ENCODE measurements around the gene CERKL. TPM values are rescaled to one million over a fixed set of nuclear protein-coding genes. Genes with fewer than 3 reads are reported as not detected.

CERKL gene
- total and polyA plus RNA-seq, 2 donors (not counting 1 experiment from before 2014, with no cell fraction given) = 0.03 TPM; not detected in 1

- Histone ChIP-seq H3K4me2 (replicated peaks; ENCODE audit: low read depth, low read length, poor library complexity, severe bottlenecking) (no peak overlapping the region), H3K27me3 (replicated peaks in 1 of 4; ENCODE audit: control extremely low read depth in 1 of 4, control insufficient read depth in 3 of 4, insufficient read depth in 4 of 4, low read length in 3 of 4) (peaks cover 0 to 6% (median 4%) of the 10 kb centered on the region in 4 experiments), H3K9me3 (ENCODE audit: control extremely low read depth in 1 of 3, control insufficient read depth in 2 of 3, insufficient read depth in 1 of 3, low read length in 2 of 3) (no peaks in the 10 kb centered on the region), H3K9ac (ENCODE audit: low read length) (no peak overlapping the region), H3K79me2 (ENCODE audit: control insufficient read depth, insufficient read depth, low read length) (no peaks in the 10 kb centered on the region), H2AFZ (ENCODE audit: insufficient read depth, low read depth, low read length, poor library complexity, severe bottlenecking) (no peak overlapping the region), H4K20me1 (ENCODE audit: control insufficient read depth, insufficient read depth, low read length, poor library complexity, severe bottlenecking) (no peaks in the 10 kb centered on the region), H3K4me3 (ENCODE audit: control extremely low read depth in 1 of 5, extremely low read depth in 1 of 5, insufficient read depth in 1 of 5, low read depth in 2 of 5, low read length in 4 of 5) (no peak overlapping the region), H3K27ac (ENCODE audit: low read length in 2 of 2) (no peak overlapping the region), H3K4me1 (ENCODE audit: control insufficient read depth in 2 of 2, insufficient read depth in 2 of 2, low read length in 2 of 2) (no peaks in the 10 kb centered on the region), H3K36me3 (replicated peaks in 1 of 2; ENCODE audit: control extremely low read depth in 1 of 2, control insufficient read depth in 1 of 2, extremely low read depth in 1 of 2, insufficient read depth in 2 of 2, low read length in 1 of 2) (no peaks in the 10 kb centered on the region)
- ATAC-seq (ENCODE audit: low read depth) (no peak), DNase-seq (no peak)
- Mint-ChIP-seq H3K4me3 (no peak overlapping the region), H3K27me3 (peaks cover 30% of the 10 kb centered on the region), H3K4me1 (no peaks in the 10 kb centered on the region), H3K27ac (no peak overlapping the region), H3K9me3 (ENCODE audit: insufficient read depth) (no peaks in the 10 kb centered on the region)
- TF ChIP-seq CTCF (IDR thresholded peaks at IDR 0.05) (no peak), EZH2 (IDR thresholded peaks at IDR 0.05; ENCODE audit: borderline replicate concordance, insufficient read depth, low read depth, low read length, poor library complexity, severe bottlenecking) (no peak)
- intact Hi-C loops (cut with micrococcal nuclease) = no loop called here
- POLR2A ChIA-PET = no interaction called here
- CTCF ChIA-PET = no interaction called here
These were observed 30.2 kb downstream of the CERKL start for GRCh38 chr2:181626671-181627070.

- ChIA-PET CTCF (no interaction called here), POLR2A (no interaction called here)
- Histone ChIP-seq H3K27ac (ENCODE audit: low read length in 2 of 2) (no peak overlapping the region), H3K9me3 (ENCODE audit: control extremely low read depth in 1 of 3, control insufficient read depth in 2 of 3, insufficient read depth in 1 of 3, low read length in 2 of 3) (no peaks in the 10 kb centered on the region), H4K20me1 (ENCODE audit: control insufficient read depth, insufficient read depth, low read length, poor library complexity, severe bottlenecking) (no peaks in the 10 kb centered on the region), H3K27me3 (replicated peaks in 1 of 4; ENCODE audit: control extremely low read depth in 1 of 4, control insufficient read depth in 3 of 4, insufficient read depth in 4 of 4, low read length in 3 of 4) (peaks cover 0 to 11% (median 4%) of the 10 kb centered on the region in 4 experiments), H2AFZ (ENCODE audit: insufficient read depth, low read depth, low read length, poor library complexity, severe bottlenecking) (no peak overlapping the region), H3K4me2 (replicated peaks; ENCODE audit: low read depth, low read length, poor library complexity, severe bottlenecking) (no peak overlapping the region), H3K4me1 (ENCODE audit: control insufficient read depth in 2 of 2, insufficient read depth in 2 of 2, low read length in 2 of 2) (no peaks in the 10 kb centered on the region), H3K4me3 (ENCODE audit: control extremely low read depth in 1 of 5, extremely low read depth in 1 of 5, insufficient read depth in 1 of 5, low read depth in 2 of 5, low read length in 4 of 5) (no peak overlapping the region), H3K79me2 (ENCODE audit: control insufficient read depth, insufficient read depth, low read length) (no peaks in the 10 kb centered on the region), H3K9ac (ENCODE audit: low read length) (no peak overlapping the region), H3K36me3 (replicated peaks in 1 of 2; ENCODE audit: control extremely low read depth in 1 of 2, control insufficient read depth in 1 of 2, extremely low read depth in 1 of 2, insufficient read depth in 2 of 2, low read length in 1 of 2) (no peaks in the 10 kb centered on the region)
- H3K27me3 Mint-ChIP-seq = peaks cover 37% of the 10 kb centered on the region
- TF ChIP-seq EZH2 (IDR thresholded peaks at IDR 0.05; ENCODE audit: borderline replicate concordance, insufficient read depth, low read depth, low read length, poor library complexity, severe bottlenecking) (no peak), CTCF (IDR thresholded peaks at IDR 0.05) (no peak)
- ATAC-seq (ENCODE audit: low read depth) (no peak), DNase-seq (no peak)
- no peak overlapping the region for H3K27ac Mint-ChIP-seq
- no peaks in the 10 kb centered on the region for H3K9me3 Mint-ChIP-seq (ENCODE audit: insufficient read depth)
- no peak overlapping the region for H3K4me3 Mint-ChIP-seq
- H3K4me1 Mint-ChIP-seq = no peaks in the 10 kb centered on the region
- intact Hi-C loops (cut with micrococcal nuclease) = no loop called here
These were observed 33.7 kb downstream of the CERKL start for GRCh38 chr2:181623159-181623558.

Data from B cell (primary cell).